HG02852 (cell line): Measurements from ENCODE around the gene TMTC2.

ENCODE experiments used
- ATAC-seq: cut with Tn5 transposase; IDR thresholded peaks from one replicate; pipeline ENCODE4 v1.9.1; 2021; ENCODE audit warnings: mild to moderate bottlenecking, moderate library complexity; ENCODE audit not compliant: unreplicated experiment

TMTC2 gene

DNA sequence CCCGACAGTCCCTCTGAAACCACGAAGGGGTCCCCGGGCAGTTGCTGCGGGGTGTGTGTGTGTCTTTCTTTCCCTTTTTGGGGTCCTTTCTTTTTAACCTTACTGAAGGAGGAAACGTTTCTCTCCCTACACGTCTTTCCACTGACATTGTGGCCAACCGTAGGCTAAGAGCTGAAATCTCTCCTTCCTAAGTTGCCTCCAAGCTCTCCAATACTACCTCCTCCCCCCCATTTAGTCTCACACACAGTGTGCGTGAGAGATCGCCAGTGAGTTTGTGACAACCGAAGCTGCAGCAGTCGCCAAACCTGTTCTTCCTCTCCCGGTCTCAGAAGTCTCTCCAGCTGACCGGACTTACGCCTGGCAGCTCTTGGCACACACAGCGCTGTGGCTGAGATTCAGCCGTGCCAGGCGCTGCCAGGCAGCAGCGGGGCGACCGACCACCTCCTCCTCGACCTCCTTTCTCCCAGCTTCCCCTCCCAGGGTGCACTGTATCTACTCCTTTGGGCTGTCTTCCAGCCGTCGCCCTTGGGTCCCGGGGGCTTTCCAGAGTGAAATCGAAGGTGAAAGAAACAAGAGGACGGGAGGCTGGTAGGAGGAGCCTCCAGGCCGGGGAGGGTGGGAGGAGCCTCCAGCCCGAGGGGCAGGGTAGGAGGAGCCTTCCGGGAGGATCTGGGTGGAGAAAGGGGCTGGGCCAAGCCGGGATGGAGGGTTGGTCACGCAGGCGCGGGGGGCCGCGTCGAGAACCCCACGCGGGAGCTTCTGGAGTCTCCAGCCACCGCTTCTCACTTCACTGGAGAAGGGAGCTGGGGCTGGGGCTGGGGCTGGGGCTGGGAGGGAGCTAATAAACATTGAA, at the start of gene TMTC2:
Gene TMTC2, plus strand, starts transcription at position 739 of the 853 bp plus-strand sequence.
- ATAC-seq: peak; percentile 86

DNA sequence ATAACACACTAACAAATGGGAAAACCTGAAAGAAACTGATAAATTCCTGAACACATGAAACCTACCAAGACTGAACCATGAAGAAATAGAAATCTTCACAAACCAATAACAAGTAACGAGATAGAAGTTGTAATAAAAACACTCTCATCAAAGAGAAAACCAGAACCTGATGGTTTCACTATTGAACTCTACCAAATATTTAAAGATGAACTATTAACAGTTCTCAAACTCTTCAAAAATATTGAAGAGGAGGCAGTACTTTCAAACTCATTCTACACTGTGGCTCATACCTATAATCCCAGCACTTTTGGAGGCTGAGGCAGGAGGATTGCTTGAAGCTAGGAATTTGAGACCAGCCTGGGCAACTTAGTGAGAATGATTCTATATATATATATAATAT, 48.4 kb upstream of the TMTC2 start:
- no peak for ATAC-seq

GRCh38 chr12:82644896-82645295, 41.8 kb upstream of the TMTC2 start:
- no peak for ATAC-seq

GRCh38 chr12:82645414-82645813, 41.3 kb upstream of the TMTC2 start:
- ATAC-seq: no peak

DNA sequence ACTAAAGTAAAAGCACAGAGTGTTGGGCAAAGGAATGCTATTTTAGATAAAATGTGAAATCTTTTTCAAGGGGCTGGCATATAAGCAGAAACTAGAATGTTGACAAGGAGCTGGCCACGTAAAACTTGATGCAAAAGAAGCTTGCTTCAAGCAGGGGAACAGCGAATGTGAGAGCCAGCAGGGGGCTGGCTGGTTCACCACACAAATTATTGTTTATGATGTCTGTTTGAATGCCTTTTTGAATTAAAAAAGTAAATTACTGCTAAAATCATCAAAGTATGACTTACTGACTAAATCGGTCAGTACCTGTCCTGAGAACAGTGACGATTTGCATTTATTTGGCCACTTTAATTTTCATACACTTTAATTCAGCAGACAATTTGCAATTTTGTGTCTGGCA, 38.9 kb upstream of the TMTC2 start:
- ATAC-seq: no peak

DNA sequence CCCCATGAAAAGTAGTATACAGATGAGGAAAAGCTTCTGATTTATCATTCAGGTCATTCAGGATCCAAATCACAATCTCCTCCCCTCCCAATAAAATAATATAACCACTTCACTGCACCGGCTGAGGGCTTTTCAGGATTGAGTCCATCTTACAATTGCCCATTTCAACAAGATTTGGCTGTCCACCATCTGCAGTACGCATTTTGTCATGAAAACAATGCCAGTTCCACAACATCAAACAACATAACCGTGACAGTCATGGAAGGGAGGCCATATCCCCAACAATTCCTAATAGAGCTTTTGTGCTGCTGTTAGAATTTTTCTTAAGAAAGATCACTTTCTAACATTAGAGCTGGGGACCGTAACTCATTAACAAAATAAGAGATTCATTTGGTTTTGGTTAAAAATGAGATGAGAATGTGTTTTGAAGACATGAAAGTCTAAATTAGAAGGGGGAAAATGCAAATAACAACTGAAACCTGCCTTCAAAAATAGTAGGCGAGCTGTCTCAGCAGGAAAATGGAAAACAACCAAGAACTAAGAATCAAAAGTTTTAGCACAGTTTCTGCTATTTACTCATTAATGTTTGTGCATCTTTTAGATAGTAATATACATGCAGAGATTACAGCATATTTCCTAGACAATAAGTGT, 38.3 kb upstream of the TMTC2 start:
- no peak for ATAC-seq

DNA sequence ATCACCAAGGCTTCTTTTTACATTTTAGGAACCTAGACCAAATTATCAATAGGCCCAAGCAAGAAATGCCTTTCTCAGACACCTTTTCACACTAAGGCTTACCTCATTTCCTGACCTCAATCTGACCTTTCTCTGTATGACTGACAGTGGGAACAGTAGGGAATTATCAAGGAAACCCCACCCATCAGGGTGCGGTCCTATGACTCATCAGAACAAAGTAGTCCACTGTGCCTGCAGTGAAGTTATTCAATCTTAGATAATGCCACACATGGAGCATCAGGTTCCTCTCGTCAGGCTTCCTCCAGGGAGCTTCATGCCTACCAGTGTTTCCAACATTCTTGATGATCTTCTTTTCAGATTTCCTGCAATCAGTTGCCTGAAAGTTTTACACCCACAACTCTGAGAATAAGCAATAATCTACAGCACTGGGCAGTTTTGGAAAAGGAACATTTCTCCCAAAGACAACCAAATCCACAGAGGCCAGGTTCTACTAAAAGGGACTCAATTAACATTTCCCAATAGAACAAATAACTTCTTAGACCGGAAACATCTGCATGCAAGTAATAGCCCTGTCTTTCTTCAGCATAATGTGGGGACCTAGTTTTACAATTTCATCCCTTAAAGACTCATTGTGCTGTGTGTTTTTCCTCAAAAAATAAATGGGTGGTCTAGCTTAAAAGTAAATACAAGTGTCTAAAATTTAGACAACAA, 35.9 kb upstream of the TMTC2 start:
- peak; percentile 96 for ATAC-seq

DNA sequence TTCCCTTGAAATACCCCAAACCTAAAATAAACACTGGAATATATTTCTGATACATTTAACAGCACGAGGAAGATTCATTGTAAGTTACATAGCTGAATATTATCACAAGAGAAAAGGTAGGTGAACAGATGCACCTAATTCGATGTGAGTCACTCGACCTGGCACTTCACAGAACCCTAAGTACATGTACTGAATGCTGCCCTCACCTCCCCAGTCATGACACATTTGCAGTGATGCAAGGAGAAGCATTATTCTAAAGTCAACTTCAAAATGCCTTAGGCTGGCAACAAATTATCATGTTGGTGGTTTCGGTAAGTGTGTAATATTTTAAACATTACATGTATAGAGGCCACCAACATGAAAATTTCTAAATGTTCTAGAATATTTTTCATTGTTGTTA, 35.2 kb upstream of the TMTC2 start:
- ATAC-seq: no peak

DNA sequence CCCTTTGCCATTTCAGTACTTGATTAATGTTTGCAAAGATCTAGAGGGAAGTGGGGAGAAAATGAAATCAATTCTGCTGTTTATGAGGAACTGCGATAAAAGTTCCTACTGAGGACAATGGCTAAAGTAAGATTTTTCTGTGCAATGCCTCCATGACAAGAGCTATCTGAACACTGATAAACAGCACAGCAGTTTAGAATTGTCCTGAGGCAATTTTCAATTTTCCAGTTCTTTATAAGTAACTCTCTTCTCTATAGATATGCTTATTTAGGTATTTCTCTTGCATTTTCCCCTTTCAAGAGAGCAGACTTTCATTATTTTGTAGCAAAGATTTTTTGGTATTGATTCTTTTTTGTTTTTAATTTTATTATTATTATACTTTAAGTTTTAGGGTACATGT, 34.6 kb upstream of the TMTC2 start:
- ATAC-seq: no peak

DNA sequence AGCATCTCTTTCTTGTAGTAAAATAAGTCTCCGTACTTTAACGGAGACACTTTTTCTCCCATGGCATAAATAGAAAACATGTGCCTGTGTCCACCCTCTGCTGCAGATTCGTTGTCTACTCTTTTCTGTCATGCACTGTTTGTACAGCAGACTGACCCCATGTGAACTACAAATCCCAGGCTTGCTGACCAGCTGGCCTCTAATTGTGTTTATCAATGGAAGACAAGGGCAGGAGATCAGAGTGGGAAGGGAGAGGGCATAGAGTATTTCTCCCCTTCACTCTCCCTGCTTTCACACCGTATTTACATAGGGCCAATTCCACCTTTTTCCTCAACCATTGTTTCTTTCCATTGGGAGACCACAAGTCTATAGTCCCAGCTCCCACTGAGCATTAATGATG, 31.0 kb upstream of the TMTC2 start:
- ATAC-seq: no peak

DNA sequence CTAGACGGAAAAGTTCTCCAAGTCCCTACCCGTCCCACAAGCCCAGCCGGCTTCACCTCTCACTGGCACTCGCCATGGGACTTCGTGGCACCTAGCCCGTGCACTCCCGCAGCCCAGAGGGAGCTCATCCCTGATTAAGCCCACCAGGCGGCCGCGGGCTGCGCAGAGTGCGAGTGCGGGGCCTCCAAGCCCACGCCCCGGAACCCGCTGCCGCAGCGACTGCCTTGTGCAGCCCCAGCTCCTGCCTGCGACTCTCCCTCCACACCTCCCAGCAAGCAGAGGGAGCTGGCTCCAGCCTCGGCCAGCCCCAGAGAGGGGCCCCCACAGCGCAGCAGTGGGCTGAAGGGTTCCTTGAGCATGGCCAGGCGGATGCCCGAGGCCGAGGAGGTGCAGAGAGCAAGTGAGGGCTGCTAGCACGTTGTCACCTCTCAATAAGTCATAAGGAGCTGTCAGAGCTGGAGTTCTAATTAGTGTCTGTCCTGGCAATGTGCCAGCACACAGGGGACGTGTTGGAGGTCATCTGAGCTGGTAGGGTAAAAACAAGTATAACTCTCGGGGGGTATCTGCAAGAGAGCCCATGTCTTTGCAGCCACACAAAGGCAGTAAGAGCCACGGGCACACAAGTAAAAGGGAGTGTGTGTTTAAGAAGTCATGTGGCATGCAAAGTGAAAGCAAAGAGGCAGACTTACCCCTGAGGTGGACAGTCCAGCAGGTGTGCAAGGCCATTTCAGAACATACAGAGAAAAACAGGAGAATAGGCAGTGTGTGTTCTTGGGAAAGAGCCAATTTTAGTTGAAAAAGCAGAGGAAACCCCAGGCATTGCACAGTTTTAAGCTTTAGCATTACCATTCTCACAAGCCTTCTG, 27.1 kb upstream of the TMTC2 start:
- ATAC-seq: no peak

DNA sequence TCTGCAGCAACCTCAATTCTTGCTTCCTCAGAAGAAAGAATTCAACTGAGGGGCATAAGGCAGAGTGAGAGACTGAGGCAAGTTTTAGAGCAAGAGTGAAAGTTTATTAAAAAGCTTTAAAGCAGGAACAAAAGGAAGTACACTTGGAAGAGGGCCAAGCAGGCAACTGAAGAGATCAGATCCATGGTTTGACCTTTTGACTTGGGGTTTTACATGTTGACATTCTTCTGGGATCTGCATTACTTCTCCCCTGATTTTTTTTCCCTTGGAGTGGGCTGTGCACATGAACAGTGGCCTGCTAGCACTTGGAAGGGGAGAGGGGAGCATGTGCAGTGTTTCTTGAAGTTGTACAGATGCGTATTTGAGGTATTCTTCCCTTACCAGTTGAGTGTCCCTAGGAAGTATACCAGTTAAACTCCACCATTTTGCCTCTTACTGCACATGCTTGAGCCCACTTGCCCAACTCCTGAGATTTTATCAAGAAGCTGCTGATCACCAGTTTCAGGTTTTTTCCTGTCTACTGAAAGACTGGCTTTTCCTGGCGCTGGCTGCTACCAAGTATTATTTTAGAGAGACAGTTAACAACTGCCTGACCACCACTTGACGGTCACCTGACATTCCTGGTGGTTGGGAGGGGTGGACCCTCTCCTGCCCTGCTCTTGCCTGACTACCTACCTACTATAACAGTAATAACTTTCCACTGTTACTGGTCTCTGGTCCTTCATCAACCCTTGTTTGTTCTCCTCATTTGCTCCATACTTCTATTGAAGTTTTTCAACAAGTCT, 26.0 kb upstream of the TMTC2 start:
- ATAC-seq: no peak

- no peak for ATAC-seq
These were observed 22.8 kb upstream of the TMTC2 start for GRCh38 chr12:82663893-82664292.

- ATAC-seq: no peak
These were observed 21.4 kb upstream of the TMTC2 start for GRCh38 chr12:82665142-82665923.

GRCh38 chr12:82666830-82667229, 19.9 kb upstream of the TMTC2 start:
- ATAC-seq: no peak

DNA sequence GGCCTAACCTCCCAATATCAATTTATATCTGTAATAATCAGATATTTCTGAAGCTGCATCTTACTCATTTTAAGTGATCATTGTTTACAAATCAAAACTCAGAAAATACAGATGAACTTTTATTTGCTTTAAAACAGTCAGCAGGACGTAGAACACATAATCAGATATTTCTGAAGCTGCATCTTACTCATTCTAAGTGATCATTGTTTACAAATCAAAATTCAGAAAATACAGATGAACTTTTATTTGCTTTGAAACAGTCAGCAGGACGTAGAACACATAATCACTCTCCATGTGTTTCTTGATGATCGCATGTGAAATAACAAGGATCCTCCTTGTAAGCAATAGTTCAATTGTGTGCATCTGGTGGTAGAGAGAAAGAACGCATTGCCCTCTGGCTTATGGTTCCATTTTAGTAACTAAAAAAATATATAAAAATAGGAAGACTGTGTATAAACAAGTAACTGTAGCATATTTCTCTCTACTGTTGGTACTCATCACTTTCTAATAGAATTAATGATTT, 15.0 kb upstream of the TMTC2 start:
- no peak for ATAC-seq

DNA sequence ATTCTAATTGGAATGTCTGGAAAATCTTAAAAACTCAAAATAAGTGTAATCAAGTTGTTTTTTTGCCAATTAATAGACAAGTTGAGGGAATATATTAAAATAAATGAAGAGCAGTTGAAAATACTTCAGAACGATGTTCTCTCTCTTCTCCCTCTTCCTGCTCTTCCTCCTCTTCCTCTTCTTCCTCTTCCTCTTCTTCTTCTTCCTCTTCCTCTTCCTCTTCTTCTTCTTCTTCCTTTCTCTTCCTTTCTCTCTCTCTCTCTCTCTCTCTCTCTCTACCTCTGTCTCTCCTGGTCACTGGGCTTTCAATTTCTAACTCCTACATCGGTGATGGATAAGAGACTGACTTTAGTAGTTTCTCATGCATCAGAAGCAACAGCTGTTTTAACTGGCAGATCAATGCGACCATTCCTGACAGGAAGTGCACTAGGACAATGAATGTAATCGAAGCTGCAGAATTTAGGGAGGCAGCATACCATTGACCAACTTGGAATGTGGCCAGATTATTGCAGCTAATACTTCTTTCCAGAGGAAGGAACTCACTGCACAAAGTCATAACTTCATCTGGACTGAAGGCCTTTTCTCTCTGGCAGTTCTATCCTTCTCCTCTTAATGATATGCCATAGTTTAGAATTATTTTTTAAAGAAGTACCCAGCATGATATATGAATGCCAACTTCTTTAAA, 13.8 kb upstream of the TMTC2 start:
- no peak for ATAC-seq

DNA sequence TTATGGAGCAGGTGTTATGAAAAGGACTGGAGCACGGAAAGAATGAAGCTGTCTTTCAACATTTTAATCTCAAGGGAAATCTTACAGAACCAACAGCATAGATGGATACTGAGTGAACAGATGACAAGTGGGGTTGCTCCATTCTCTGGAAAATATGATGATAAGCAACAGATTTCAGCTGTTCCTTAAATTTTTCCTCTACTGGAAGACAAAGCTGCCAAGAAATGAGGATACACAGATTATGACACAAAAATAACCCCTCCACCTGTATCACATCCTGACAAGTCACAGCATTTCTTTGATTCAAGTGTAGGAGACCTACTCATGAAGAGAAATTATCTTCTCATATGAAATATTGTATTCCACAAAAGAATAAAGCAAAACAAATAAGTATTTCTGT, 13.0 kb upstream of the TMTC2 start:
- ATAC-seq: no peak

- ATAC-seq: no peak
These were observed 11.5 kb upstream of the TMTC2 start for GRCh38 chr12:82675246-82675645.
